ENCODE data around the gene MOBP.
A peak's percentile ranks its signal among the peaks of the same experiment; 100 is the strongest.
"Not testable (repeated sequence)": the region's sequence is repeated elsewhere in the genome, so short reads cannot be mapped to it uniquely, and the experiment has no call there.

The MOBP gene

GRCh38 chr3:39438880-39439279, 28.6 kb upstream of the MOBP start:
- ATAC-seq (replicated peaks), result no peak
- Mint-ChIP-seq H3K27ac (no peak overlapping the region), H3K9me3 (no peaks in the 10 kb centered on the region), H3K4me3 (no peak overlapping the region), H3K36me3 (ENCODE audit: insufficient read depth) (no peaks in the 10 kb centered on the region), H3K27me3 (no peaks in the 10 kb centered on the region), H3K4me1 (ENCODE audit: low read depth in 2 of 2) (no peaks in the 10 kb centered on the region)
- no peak for DNase-seq

- Mint-ChIP-seq H3K4me3 (no peak overlapping the region), H3K27ac (no peak overlapping the region), H3K9me3 (no peaks in the 10 kb centered on the region), H3K36me3 (ENCODE audit: insufficient read depth) (no peaks in the 10 kb centered on the region), H3K27me3 (peaks cover 0 to 9% of the 10 kb centered on the region in 2 donors), H3K4me1 (ENCODE audit: low read depth in 2 of 2) (no peaks in the 10 kb centered on the region)
- DNase-seq (no peak), ATAC-seq (replicated peaks) (no peak)
Measured at GRCh38 chr3:39440316-39440715, 27.2 kb upstream of the MOBP start.

GRCh38 chr3:39443530-39443929, 23.9 kb upstream of the MOBP start:
- no peak for DNase-seq
- Mint-ChIP-seq H3K27me3 (peaks cover 7 to 19% of the 10 kb centered on the region in 2 donors), H3K27ac (no peak overlapping the region), H3K4me3 (no peak overlapping the region), H3K4me1 (ENCODE audit: low read depth in 2 of 2) (peaks cover 0 to 2% of the 10 kb centered on the region in 2 donors), H3K9me3 (no peaks in the 10 kb centered on the region), H3K36me3 (ENCODE audit: insufficient read depth) (no peaks in the 10 kb centered on the region)
- no peak for ATAC-seq (replicated peaks)

- DNase-seq (no peak), ATAC-seq (replicated peaks) (no peak)
- Mint-ChIP-seq H3K9me3 (no peaks in the 10 kb centered on the region), H3K27ac (no peak overlapping the region), H3K27me3 (peaks cover 7 to 19% of the 10 kb centered on the region in 2 donors), H3K4me1 (ENCODE audit: low read depth in 2 of 2) (peaks cover 0 to 2% of the 10 kb centered on the region in 2 donors), H3K36me3 (ENCODE audit: insufficient read depth) (no peaks in the 10 kb centered on the region), H3K4me3 (no peak overlapping the region)
Measured at GRCh38 chr3:39445927-39446326, 21.6 kb upstream of the MOBP start.

- Mint-ChIP-seq H3K27me3 (peaks cover 7 to 19% of the 10 kb centered on the region in 2 donors), H3K9me3 (no peaks in the 10 kb centered on the region), H3K27ac (no peak overlapping the region), H3K36me3 (ENCODE audit: insufficient read depth) (no peaks in the 10 kb centered on the region), H3K4me1 (ENCODE audit: low read depth in 2 of 2) (peaks cover 0 to 2% of the 10 kb centered on the region in 2 donors), H3K4me3 (no peak overlapping the region)
- no peak for ATAC-seq (replicated peaks)
- DNase-seq, result no peak
Measured at GRCh38 chr3:39446444-39446843, 21.0 kb upstream of the MOBP start.

GRCh38 chr3:39447637-39448483, 19.6 kb upstream of the MOBP start:
- H3K4me1 Mint-ChIP-seq (ENCODE audit: low read depth in 2 of 2), result peaks cover 0 to 2% of the 10 kb centered on the region in 2 donors
- no peak overlapping the region for H3K4me3 Mint-ChIP-seq
- H3K27ac Mint-ChIP-seq, result no peak overlapping the region
- ATAC-seq (replicated peaks) (peak; percentile 85), DNase-seq (peak; percentile 60 to 67 (median 62))
- no peaks in the 10 kb centered on the region for H3K9me3 Mint-ChIP-seq
- H3K36me3 Mint-ChIP-seq (ENCODE audit: insufficient read depth), result no peaks in the 10 kb centered on the region
- H3K27me3 Mint-ChIP-seq, result peaks cover 8 to 24% of the 10 kb centered on the region in 2 donors

- H3K27me3 Mint-ChIP-seq, result peaks cover 16 to 32% of the 10 kb centered on the region in 2 donors
- H3K4me1 Mint-ChIP-seq (ENCODE audit: low read depth in 2 of 2), result peaks cover 0 to 2% of the 10 kb centered on the region in 2 donors
- no peak overlapping the region for H3K27ac Mint-ChIP-seq
- no peak overlapping the region for H3K4me3 Mint-ChIP-seq
- no peaks in the 10 kb centered on the region for H3K36me3 Mint-ChIP-seq (ENCODE audit: insufficient read depth)
- DNase-seq (no peak), ATAC-seq (replicated peaks) (no peak)
- no peaks in the 10 kb centered on the region for H3K9me3 Mint-ChIP-seq
Measured at GRCh38 chr3:39448506-39449233, 18.8 kb upstream of the MOBP start.

GRCh38 chr3:39449796-39450195, 17.7 kb upstream of the MOBP start:
- no peak for DNase-seq
- Mint-ChIP-seq H3K4me1 (ENCODE audit: low read depth in 2 of 2) (peaks cover 0 to 2% of the 10 kb centered on the region in 2 donors), H3K36me3 (ENCODE audit: insufficient read depth) (no peaks in the 10 kb centered on the region), H3K27me3 (peaks cover 18 to 35% of the 10 kb centered on the region in 2 donors), H3K4me3 (no peak overlapping the region), H3K27ac (no peak overlapping the region), H3K9me3 (no peaks in the 10 kb centered on the region)
- no peak for ATAC-seq (replicated peaks)

GRCh38 chr3:39453134-39453533, 14.3 kb upstream of the MOBP start:
- Mint-ChIP-seq H3K27ac (no peak overlapping the region), H3K36me3 (ENCODE audit: insufficient read depth) (no peaks in the 10 kb centered on the region), H3K9me3 (no peaks in the 10 kb centered on the region), H3K4me3 (no peak overlapping the region), H3K27me3 (peaks cover 36 to 58% of the 10 kb centered on the region in 2 donors), H3K4me1 (ENCODE audit: low read depth in 2 of 2) (no peaks in the 10 kb centered on the region)
- no peak for ATAC-seq (replicated peaks)
- no peak for DNase-seq

GRCh38 chr3:39453872-39454271, 13.6 kb upstream of the MOBP start:
- H3K27me3 Mint-ChIP-seq, result peaks cover 34 to 55% of the 10 kb centered on the region in 2 donors
- not testable (repeated sequence) for ATAC-seq (replicated peaks); DNase-seq; H3K4me1 Mint-ChIP-seq (ENCODE audit: low read depth in 2 of 2); H3K27ac Mint-ChIP-seq; H3K9me3 Mint-ChIP-seq; H3K36me3 Mint-ChIP-seq (ENCODE audit: insufficient read depth); H3K4me3 Mint-ChIP-seq

- no peaks in the 10 kb centered on the region for H3K36me3 Mint-ChIP-seq (ENCODE audit: insufficient read depth)
- ATAC-seq (replicated peaks), result no peak
- H3K27ac Mint-ChIP-seq, result no peak overlapping the region
- peaks cover 38 to 55% of the 10 kb centered on the region in 2 donors for H3K27me3 Mint-ChIP-seq
- no peaks in the 10 kb centered on the region for H3K9me3 Mint-ChIP-seq
- H3K4me3 Mint-ChIP-seq, result no peak overlapping the region
- DNase-seq, result no peak
- no peaks in the 10 kb centered on the region for H3K4me1 Mint-ChIP-seq (ENCODE audit: low read depth in 2 of 2)
Measured at GRCh38 chr3:39454591-39455217, 12.8 kb upstream of the MOBP start.

- Mint-ChIP-seq H3K9me3 (no peaks in the 10 kb centered on the region), H3K27me3 (peaks cover 38 to 64% of the 10 kb centered on the region in 2 donors), H3K27ac (no peak overlapping the region), H3K36me3 (ENCODE audit: insufficient read depth) (no peaks in the 10 kb centered on the region), H3K4me3 (no peak overlapping the region), H3K4me1 (ENCODE audit: low read depth in 2 of 2) (no peaks in the 10 kb centered on the region)
- ATAC-seq (replicated peaks), result no peak
- no peak for DNase-seq
Measured at GRCh38 chr3:39456159-39456558, 11.3 kb upstream of the MOBP start.

- Mint-ChIP-seq H3K9me3 (no peaks in the 10 kb centered on the region), H3K36me3 (ENCODE audit: insufficient read depth) (no peaks in the 10 kb centered on the region), H3K4me3 (no peak overlapping the region)
Measured at GRCh38 chr3:39457361-39457760, 10.1 kb upstream of the MOBP start.

More at GRCh38 chr3:39457361-39457760, 10.1 kb upstream of the MOBP start:
- DNase-seq (no peak), ATAC-seq (replicated peaks) (no peak)
- no peak overlapping the region for H3K27ac Mint-ChIP-seq
- H3K4me1 Mint-ChIP-seq (ENCODE audit: low read depth in 2 of 2), result no peaks in the 10 kb centered on the region
- peaks cover 38 to 63% of the 10 kb centered on the region in 2 donors for H3K27me3 Mint-ChIP-seq
